ENCODE data around the gene GAS2L2. TPM values are rescaled to one million over a fixed set of nuclear protein-coding genes. Genes with fewer than 3 reads are reported as not detected.

Gene GAS2L2
- total RNA-seq, 1 experiment from 2014 or later: 0.23 TPM

GRCh38 chr17:35717475-35717874 lies 35.6 kb downstream of the GAS2L2 start:
- Mint-ChIP-seq H3K27ac (ENCODE audit: low read depth, unreplicated experiment) (no peak overlapping the region), H3K4me3 (ENCODE audit: unreplicated experiment) (peak overlapping the region; percentile 4), H3K27me3 (ENCODE audit: insufficient read depth, unreplicated experiment) (no peaks in the 10 kb centered on the region), H3K9me3 (ENCODE audit: unreplicated experiment) (no peaks in the 10 kb centered on the region), H3K36me3 (ENCODE audit: insufficient read depth, unreplicated experiment) (peaks cover 51% of the 10 kb centered on the region), H3K4me1 (ENCODE audit: insufficient read depth, unreplicated experiment) (peaks cover 14% of the 10 kb centered on the region)
- BruUV-seq (replicated peaks): no TSS peak
- DNase-seq (ENCODE audit: unreplicated experiment): no peak
- intact Hi-C loops (cut with micrococcal nuclease): no loop called here
- CTCF ChIA-PET: interaction anchor here (0.7 to 5.4 kb wide), 5 partner anchors 8 to 104 kb away, joined by 3 to 33 read pairs (median 3); no protein-coding TSS in a partner anchor
- POLR2A ChIA-PET: interaction anchor here (0.6 to 1.8 kb wide), 5 partner anchors 11 to 94 kb away, joined by 3 to 5 read pairs (median 3); partner anchors contain the start of genes RASL10B and TAF15
- no peak for TF ChIP-seq CTCF (IDR thresholded peaks at IDR 0.05; ENCODE audit: unreplicated experiment)

DNA sequence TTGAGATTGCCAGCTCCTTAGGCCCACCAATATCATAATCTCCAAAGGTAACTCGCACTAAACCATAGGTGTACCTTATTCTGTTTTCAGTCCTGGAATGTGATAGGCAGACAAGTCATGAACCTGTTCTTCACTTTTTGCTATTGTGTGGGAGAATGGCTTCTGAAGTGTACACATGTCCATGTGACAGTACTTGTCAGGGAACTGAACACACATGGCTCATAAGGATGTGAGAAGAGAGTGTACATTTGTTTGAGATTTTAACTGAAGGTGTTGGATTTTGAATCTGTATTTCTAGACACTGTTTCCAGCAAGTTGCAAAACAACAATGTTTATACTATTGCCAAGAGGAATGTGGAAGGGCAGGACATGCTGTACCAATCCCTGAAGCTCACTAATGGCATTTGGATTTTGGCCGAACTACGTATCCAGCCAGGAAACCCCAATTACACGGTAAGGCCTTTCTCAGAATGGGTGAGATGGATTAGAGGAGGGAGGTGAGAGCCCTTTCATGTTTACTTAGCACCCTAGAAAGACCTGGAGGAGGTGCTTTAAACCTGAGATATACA lies 36.1 kb downstream of the GAS2L2 start:
- peaks cover 14% of the 10 kb centered on the region for H3K4me1 Mint-ChIP-seq (ENCODE audit: insufficient read depth, unreplicated experiment)
- ChIA-PET CTCF (interaction anchor here (1.1 to 5.4 kb wide), 3 partner anchors 31 to 92 kb away, joined by 3 to 33 read pairs (median 12); no protein-coding TSS in a partner anchor), POLR2A (interaction anchor here (0.6 to 1.8 kb wide), 4 partner anchors 11 to 95 kb away, joined by 3 to 5 read pairs (median 3); partner anchors contain the start of genes RASL10B and TAF15)
- no peak for DNase-seq (ENCODE audit: unreplicated experiment)
- H3K4me3 Mint-ChIP-seq (ENCODE audit: unreplicated experiment): peak overlapping the region; percentile 4
- no peak overlapping the region for H3K27ac Mint-ChIP-seq (ENCODE audit: low read depth, unreplicated experiment)
- H3K27me3 Mint-ChIP-seq (ENCODE audit: insufficient read depth, unreplicated experiment): no peaks in the 10 kb centered on the region
- intact Hi-C loops (cut with micrococcal nuclease): no loop called here
- H3K9me3 Mint-ChIP-seq (ENCODE audit: unreplicated experiment): no peaks in the 10 kb centered on the region
- BruUV-seq (replicated peaks): no TSS peak
- TF ChIP-seq CTCF (IDR thresholded peaks at IDR 0.05; ENCODE audit: unreplicated experiment): no peak
- peaks cover 54% of the 10 kb centered on the region for H3K36me3 Mint-ChIP-seq (ENCODE audit: insufficient read depth, unreplicated experiment)

- Mint-ChIP-seq H3K4me1 (ENCODE audit: insufficient read depth, unreplicated experiment) (peaks cover 14% of the 10 kb centered on the region), H3K27ac (ENCODE audit: low read depth, unreplicated experiment) (no peak overlapping the region)
- CTCF ChIA-PET: interaction anchor here (0.6 to 5.4 kb wide), 4 partner anchors 32 to 1319 kb away, joined by 3 to 33 read pairs (median 4); no protein-coding TSS in a partner anchor
These were observed 36.9 kb downstream of the GAS2L2 start for GRCh38 chr17:35716173-35716572.

More at GRCh38 chr17:35716173-35716572, 36.9 kb downstream of the GAS2L2 start:
- DNase-seq (ENCODE audit: unreplicated experiment): no peak
- intact Hi-C loops (cut with micrococcal nuclease): no loop called here
- no TSS peak for BruUV-seq (replicated peaks)
- Mint-ChIP-seq H3K4me3 (ENCODE audit: unreplicated experiment) (no peak overlapping the region), H3K9me3 (ENCODE audit: unreplicated experiment) (no peaks in the 10 kb centered on the region), H3K27me3 (ENCODE audit: insufficient read depth, unreplicated experiment) (no peaks in the 10 kb centered on the region), H3K36me3 (ENCODE audit: insufficient read depth, unreplicated experiment) (peaks cover 53% of the 10 kb centered on the region)
- POLR2A ChIA-PET: interaction anchor here (1.8 kb wide), 1 partner anchor 93 kb away, joined by 5 read pairs; the partner anchor contains the start of gene TAF15
- TF ChIP-seq CTCF (IDR thresholded peaks at IDR 0.05; ENCODE audit: unreplicated experiment): no peak
